GM20000 (cell line): Measurements from ENCODE around the gene KPNA5.
"Not testable (repeated sequence)": the region's sequence is repeated elsewhere in the genome, so short reads cannot be mapped to it uniquely, and the experiment has no call there.

ENCODE experiments used
- DNase-seq: peaks from one replicate; pipeline ENCODE4 v3.0.0; 2012; ENCODE audit warnings: low spot score
- TF ChIP-seq, protein P1 (sequence below): IDR thresholded peaks from 2 replicates; pipeline ENCODE4 v1.5.1; 2012; ENCODE audit warnings: mild to moderate bottlenecking, control low read depth; ENCODE audit errors: extremely low read depth, missing control alignments

The KPNA5 gene

DNA sequence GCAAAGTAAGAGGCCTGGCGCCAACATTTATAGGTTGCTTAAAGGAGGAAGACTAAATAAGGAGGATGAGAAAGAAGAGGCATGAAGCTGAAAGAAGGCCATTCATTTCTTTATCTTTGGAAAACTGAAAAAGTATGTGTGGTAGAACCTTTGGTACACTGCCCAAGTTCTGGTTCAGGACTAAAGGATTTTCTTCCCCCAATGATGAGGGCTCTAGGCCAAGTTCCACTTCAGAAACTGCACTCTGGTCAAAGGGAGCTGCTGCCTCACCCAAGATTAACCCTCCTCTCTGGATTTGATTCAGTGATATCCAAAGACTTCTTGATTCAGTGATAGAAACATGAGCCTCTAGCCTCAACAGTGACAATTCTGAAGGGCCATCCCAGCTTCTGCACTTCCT is 5.0 kb upstream of the KPNA5 start:
- DNase-seq, result no peak
- TF ChIP-seq, protein P1, sequence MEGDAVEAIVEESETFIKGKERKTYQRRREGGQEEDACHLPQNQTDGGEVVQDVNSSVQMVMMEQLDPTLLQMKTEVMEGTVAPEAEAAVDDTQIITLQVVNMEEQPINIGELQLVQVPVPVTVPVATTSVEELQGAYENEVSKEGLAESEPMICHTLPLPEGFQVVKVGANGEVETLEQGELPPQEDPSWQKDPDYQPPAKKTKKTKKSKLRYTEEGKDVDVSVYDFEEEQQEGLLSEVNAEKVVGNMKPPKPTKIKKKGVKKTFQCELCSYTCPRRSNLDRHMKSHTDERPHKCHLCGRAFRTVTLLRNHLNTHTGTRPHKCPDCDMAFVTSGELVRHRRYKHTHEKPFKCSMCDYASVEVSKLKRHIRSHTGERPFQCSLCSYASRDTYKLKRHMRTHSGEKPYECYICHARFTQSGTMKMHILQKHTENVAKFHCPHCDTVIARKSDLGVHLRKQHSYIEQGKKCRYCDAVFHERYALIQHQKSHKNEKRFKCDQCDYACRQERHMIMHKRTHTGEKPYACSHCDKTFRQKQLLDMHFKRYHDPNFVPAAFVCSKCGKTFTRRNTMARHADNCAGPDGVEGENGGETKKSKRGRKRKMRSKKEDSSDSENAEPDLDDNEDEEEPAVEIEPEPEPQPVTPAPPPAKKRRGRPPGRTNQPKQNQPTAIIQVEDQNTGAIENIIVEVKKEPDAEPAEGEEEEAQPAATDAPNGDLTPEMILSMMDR, result no peak

GRCh38 chr6:116682334-116682712 is 1.3 kb downstream of the KPNA5 start:
- TF ChIP-seq, protein P1, result no peak
- DNase-seq, result peak; percentile 32

DNA sequence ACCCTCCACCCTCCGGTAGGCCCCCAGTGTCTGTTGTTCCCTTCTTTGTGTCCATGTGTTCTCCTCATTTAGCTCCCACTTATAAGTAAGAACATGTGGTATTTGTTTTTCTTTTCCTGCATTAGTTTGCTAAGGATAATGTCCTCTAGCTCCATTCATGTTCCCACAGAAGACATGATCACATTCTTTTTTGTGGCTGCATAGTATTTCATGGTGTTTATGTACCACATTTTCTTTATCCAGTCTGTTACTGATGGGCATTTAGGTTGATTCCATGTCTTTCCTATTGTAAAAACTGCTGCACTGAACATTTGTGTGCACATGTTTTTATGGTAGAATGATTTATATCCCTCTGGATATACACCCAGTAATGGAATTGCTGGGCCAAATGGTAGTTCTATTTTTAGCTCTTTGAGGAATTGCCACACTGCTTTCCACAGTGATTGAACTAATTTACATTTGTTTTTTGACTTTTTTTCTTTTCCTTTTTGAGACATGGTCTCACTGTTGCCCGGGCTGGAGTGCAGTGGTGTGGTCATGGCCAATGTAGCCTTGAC is 4.5 kb downstream of the KPNA5 start:
- DNase-seq, result no peak
- TF ChIP-seq, protein P1, result no peak

- not testable (repeated sequence) for DNase-seq
Measured at GRCh38 chr6:116686475-116687101, 5.6 kb downstream of the KPNA5 start.

DNA sequence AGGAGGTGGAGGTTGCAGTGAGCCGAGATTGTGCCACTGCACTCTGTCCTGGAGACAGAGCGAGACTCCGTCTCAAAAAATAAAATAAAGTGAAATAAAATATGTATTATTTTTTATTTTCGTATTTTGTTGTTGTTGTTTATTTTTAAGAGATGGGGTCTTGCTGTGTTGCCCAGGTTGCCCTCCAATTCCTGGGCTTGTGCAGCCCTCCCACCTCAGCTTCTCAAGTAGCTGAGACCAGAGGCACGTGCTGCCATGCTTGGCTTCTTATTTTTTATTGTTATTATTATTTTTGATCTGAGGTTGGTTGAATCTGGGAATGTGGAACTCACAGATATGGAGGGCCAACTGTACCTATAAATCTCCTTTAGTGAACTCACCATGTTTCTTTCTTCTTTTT is 10.1 kb downstream of the KPNA5 start:
- TF ChIP-seq, protein P1, result no peak
- no peak for DNase-seq

DNA sequence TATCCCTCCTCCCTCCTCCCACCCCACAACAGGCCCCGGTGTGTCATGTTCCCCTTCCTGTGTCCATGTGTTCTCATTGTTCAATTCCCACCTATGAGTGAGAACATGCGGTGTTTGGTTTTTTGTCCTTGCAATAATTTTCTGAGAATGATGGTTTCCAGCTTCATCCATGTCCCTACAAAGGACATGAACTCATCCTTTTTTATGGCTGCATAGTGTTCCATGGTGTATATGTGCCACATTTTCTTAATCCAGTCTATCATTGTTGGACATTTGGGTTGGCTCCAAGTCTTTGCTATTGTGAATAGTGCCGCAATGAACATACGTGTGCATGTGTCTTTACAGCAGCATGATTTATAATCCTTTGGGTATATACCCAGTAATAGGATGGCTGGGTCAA is 11.9 kb downstream of the KPNA5 start:
- DNase-seq, result not testable (repeated sequence)

DNA sequence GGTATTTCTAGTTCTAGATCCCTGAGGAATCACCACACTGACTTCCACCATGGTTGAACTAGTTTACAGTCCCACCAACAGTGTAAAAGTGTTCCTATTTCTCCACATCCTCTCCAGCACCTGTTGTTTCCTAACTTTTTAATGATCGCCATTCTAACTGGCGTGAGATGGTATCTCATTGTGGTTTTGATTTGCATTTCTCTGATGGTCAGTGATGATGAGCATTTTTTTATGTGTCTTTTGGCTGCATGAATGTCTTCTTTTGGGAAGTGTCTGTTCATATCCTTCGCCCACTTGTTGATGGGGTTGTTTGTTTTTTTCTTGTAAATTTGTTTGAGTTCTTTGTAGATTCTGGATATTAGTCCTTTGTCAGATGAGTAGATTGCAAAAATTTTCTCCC is 12.3 kb downstream of the KPNA5 start:
- DNase-seq, result not testable (repeated sequence)

DNA sequence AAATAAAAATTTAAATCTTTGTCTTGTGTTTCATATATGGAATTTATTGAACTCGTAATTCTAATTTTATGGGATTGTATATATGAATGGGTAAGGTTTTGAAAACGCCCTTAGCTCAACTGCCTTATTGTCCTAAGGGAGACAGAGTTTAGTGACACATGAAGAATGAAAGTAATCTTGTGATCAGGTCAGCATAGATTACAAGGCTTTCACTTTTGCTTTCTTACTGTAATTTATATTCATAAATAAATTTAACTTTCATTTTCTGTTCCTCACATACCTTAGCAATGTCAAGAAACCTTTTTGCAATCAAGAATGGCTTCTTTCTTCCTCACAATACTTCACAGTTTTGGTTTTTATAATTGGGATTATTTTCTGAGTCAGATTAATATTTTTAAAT is 14.4 kb downstream of the KPNA5 start:
- DNase-seq, result peak; percentile 54
- TF ChIP-seq, protein P1, result no peak

GRCh38 chr6:116697480-116697879 is 16.5 kb downstream of the KPNA5 start:
- no peak for DNase-seq
- TF ChIP-seq, protein P1, result no peak

- not testable (repeated sequence) for DNase-seq
Measured at GRCh38 chr6:116703888-116704287, 22.9 kb downstream of the KPNA5 start.
